Stimulated activated CD4-positive, alpha-beta T cell treated with anti-CD3 and anti-CD28 coated beads, Interleukin-15, amount 100 ng/mL, for 1 hour (primary cell): ENCODE results near the gene COPZ2.
"Not testable (repeated sequence)": the region's sequence is repeated elsewhere in the genome, so short reads cannot be mapped to it uniquely, and the experiment has no call there.

Experiments used
- DNase-seq, 2 donors: peaks; one replicate each; pipeline ENCODE4 v3.0.0-alpha.2; 2020; ENCODE audit warnings: low read depth in 1 of 2, low spot score in 1 of 2

Gene COPZ2

GRCh38 chr17:48056246-48056745, 18.7 kb upstream of the COPZ2 start:
- no peak for DNase-seq

DNA sequence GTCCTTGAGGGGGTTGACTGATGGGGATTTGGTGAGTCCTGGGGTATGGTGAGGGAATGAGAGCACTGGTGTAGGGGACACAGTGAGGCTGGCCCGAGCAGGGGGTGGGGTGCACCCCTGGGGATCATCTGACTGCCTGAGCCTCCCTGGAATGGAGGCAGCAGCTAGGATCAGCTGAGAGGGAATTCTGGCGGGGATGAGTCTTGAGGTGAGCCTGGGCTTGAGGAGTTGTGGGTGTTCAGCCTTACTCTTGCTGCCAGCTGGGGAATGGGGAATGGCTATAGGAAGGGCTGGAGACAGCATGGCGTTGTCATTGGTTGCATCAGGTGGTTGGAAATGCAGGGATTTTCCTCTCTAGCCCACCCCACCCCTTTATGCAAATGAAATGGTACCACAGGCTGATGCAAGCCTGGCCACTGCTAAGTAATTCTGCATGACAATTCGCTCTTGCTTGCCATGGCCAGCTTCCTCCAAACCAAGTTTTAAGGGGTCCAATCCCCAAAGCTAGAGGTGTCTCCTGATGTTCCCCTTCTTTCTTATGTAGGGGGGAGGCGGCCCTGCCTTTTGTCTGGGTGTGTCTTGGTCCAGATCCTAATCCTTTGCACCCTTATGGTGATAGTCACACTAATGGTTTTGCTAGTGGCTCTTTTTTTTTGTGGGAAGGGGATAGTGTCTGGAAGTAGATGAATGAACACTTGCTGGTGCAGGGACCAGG, 18.1 kb upstream of the COPZ2 start:
- DNase-seq: no peak

DNA sequence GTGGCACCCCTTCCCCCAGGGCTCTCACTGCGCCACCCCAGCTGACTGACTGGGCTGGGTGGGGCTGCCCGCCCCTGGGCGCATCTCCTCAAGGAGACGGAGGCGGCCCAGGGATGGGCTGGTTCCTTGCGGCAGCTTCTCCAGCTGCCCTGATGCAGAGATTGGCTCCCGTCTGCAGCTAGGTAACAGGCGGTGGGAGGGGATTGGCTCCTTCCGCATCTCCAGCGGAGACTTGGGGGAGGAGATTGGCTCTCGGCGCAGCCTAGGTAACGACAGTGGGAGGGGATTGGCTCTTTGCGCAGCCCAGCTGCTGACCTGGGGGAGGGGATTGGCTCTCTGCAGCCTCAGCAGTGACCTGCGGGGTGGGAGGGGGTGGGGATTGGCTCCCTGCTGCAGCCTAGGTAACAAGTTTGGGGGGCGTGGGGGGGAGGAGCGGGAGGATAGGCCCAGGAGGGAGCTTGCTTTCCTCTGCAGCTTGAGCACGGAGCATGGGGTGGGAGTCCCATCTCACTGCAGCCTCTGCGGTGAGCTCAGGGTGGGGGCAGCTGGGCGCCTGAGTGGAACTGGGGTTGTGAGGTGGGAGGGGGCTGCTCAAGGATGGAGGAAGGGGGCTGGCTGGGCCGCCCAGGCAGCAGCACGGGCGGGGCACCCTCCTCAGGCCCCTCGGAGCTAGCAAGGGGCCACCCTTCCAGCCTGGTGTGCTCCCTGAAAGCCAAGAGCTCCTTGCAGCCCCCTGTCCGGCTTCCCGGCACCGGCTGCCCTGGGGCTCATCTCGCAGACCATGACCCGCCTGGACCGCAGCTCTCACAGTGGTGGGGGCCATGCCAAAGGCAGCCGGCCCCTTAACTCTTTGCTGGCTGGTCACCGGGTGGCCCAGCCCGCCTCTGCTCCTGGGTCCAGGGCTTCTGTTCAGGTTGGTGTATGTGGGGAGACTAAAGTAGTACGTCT, 16.9 kb upstream of the COPZ2 start:
- no peak for DNase-seq

DNA sequence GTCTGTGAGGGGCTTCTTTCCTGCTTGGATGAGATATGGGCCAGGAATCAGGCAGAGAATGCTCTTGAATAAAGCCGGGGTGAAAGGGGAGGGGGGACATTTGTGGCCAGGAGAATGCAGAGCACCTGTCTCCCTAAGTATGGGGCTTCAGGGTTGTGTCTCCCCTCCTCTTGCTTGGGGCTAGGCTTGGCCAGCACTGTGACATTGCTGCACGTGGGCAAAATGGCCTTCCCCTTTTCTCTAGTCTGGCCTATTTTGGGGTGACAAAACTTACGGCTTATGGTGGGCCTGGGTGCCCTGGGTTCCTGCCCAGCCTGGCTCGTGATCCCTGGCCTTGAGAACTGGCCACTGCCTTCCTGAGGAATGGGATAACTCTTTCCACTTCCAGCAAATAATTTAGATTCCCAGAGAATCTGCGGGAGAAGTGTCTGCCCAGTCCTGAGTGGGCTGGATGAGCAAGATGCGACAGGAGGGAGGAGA, 16.2 kb upstream of the COPZ2 start:
- DNase-seq: no peak

- no peak for DNase-seq
Measured at GRCh38 chr17:48052956-48053757, 15.6 kb upstream of the COPZ2 start.

DNA sequence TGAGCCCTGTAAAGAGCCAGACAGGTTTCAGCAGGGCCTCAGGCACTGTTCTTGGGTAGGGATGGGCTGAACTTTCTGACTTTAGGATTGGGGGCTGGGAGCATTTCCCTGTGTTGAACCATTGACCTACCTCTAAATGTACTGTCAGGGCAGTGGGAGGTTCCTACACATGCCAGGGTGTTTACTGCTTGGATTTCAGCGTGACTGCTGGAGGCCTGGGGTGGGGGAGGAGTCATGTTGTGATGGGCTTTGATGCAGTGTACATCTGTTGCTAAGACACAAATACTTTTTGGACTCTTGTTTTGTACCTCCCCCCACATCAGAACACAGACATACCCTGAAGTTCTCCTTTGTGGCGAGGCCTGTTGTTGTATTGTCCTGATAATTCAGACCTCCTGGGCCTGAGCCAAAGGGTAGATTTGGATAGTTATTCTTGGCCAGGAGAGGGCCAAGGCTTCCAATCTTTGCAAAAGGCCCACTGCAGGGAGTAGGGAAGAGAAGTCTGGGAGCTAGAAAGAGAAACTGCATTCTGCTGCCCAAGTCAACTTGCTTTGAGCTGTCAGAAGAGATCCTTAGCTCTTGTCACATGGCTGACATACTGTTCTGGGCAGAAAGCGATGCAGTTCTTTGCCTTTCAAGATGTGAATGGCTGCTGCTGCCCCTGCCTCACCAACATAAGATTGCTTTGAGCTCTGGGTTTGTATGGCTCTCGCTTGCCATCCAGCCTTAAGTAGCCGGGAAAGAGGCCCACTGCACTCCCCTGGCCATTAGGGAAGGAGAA, 14.3 kb upstream of the COPZ2 start:
- no peak for DNase-seq

- no peak for DNase-seq
Measured at GRCh38 chr17:48051283-48051682, 13.7 kb upstream of the COPZ2 start.

DNA sequence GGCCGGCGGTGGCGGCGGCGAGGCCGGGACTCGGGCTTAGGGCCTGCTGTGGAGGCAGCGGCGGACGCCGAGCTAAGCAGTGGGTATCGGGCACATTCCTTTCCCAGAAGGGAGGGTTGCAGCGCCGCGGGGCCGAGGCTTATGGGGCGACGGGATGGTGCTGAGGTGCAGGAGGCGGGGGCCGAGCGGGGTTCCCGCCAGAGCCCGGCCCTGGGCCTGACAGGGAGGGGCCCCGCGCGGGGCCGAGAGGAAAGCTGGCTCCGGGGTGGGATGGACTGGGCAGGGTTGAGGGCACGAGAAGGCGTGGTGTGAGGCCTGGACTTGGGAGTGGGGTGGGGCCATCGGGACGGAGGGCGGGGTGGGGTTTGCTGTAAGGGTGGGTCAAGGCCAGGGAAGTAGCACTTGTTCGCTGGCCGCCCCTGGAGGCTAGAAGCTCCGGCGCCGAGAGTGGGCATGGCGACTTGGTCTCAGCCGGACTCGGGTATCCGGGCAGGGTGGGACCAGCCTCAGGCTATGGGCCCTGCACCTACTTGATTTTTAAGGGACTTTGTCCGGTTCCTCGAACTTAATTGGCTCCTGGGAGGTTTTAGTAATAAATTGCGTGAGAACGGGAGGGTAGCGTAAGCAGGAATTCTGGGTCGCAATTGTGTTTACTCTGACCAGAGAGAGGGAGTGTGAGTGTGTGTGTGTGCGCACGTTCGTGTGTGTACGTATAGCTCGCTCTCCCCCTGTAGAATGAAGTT, 11.0 kb upstream of the COPZ2 start:
- no peak for DNase-seq

DNA sequence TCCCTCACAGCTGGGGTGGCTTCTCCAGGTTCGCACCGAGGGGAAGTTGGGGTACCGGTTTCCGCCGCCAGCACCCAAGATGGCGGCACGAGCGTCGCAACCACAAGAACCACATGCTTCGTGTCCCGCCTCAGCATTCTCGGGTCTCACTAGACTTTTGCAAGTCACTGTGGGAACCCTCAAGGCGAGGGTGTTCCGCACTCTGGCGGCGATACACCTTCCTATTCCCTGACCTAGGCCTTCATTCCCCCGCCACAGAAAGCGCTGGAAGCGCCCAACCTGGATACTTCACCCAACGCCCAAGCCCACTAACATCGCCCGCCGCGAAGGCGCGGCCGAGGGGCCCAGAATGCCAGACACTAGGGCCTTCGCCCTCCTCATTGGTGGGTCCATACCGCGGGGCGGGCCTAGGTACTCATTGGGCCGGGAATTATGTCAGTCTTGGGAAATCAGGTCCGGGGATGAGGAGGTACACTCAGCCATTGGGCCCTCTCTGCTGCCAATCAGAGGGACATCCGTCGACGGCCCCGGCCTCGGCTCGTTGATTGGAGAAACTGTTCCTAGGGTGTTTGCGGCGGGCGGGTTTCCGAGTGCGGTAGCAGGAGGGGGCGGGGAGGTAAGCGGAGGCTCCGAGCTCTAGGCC, 10.3 kb upstream of the COPZ2 start, which contains the start of gene NFE2L1:
Gene NFE2L1 (plus strand): TSS at position 619 of the 643 bp plus-strand sequence. CDS start 2,760 bp downstream, outside the sequence.
- DNase-seq: peak; percentile 88 to 96

- DNase-seq: no peak
Measured at GRCh38 chr17:48047113-48047740, 9.6 kb upstream of the COPZ2 start.

DNA sequence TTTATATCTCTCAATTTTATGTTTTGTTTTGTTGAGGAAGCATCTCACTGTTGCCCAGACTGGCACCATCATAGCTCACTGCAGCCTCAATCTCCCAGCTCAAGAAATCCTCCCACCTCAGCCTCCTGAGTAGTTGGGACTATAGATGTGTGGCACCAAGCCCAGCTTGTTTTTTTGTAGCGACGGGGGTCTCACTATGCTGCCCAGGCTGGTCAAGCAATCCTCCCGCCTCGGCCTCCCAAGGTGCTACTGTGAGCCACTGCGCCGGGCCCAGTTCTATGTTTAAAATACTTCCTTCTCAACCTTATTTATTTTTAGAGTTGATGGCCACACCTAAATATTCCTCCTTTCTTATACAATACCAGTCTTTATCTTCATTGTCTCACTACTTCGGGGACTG, 8.7 kb upstream of the COPZ2 start:
- DNase-seq: no peak

GRCh38 chr17:48045316-48046001, 7.9 kb upstream of the COPZ2 start:
- no peak for DNase-seq

- DNase-seq: no peak
Measured at GRCh38 chr17:48044851-48045250, 7.3 kb upstream of the COPZ2 start.

DNA sequence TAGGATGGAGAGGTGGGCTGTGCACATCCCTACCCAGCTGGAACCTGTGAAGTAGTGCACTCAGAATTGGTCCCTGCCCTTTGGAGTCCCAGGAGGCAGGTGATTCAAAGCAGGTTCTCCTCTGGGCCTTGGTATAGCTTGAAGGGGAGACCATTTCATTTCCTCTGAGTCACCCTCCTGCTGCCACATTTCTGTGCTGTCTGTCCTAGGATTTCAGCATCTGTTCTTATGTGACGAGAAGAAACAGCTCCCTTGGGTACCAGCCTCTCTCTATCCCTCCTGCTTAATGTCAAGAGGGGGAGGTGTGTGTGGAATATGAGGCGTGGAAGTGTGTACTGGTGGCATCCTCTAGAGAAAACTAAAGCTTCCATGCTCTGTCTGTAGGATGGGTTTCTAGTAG, 5.6 kb upstream of the COPZ2 start:
- DNase-seq: no peak

- no peak for DNase-seq
Measured at GRCh38 chr17:48038687-48039086, 1.1 kb upstream of the COPZ2 start.

DNA sequence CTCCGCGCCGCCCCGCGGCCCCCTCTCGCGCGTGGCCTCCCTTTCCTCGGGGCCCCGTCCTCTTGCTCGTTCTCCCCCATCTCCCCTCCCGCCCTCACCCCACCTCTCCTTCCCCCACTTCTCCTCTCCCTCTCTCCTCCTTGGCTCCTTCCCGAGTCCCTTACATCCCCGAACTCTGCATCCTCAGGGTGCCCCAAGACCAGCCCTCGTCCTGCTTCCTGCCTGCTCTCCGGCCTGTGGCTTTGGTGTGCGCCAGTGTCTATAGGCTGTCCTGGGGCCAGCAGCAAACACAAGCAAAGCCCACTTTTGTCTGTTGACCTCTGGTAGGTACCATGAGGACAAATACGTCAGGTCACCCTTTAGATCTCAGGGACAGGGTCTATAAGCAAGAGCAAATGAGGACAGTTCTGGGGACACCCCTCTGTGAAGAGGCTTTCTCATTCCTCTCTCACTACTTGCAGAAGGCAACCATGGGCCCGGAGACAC, 284 bp upstream of the COPZ2 start:
- DNase-seq: no peak

DNA sequence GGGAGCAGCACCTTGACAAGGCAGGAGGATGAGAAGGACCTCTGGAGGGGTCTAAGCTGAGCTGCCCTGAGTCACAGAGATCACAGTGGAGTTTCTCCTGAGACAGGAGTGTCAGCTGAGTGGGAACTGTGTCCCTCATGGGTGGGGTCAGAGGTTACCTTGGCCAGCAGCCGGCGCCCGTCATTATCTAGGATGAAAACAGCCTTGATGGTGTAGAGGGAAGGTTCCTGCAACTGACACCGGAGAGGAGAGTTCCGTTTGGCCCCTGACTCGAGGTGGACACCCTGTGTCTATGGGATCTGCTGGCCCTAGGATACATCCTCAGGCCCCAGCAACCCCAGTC, 933 bp downstream of the COPZ2 start:
- DNase-seq: no peak

- not testable (repeated sequence) for DNase-seq
Measured at GRCh38 chr17:48034734-48035133, 2.9 kb downstream of the COPZ2 start.
